Prostate gland (tissue), 2 donors: Measurements from ENCODE around the gene RBM6.

Experiments used
- CTCF ChIP-seq, 4 experiments: fragments of 200-600 bp in 2 of 4; fragments of 450-650 bp in 2 of 4; sonication (generic) in 2 of 4; IDR thresholded peaks; 1 replicate in 3 of 4; 2 replicates in 1 of 4; pipeline ENCODE4 v1.5.1; 2016 to 2019; ENCODE audit warnings: antibody characterized with exemption in 4 of 4, mild to moderate bottlenecking in 2 of 4, moderate library complexity in 2 of 4
- POLR2A ChIP-seq: fragments of 450-650 bp; IDR thresholded peaks from one replicate; pipeline ENCODE4 v1.6.1; 2016; ENCODE audit warnings: antibody characterized with exemption, mild to moderate bottlenecking
- POLR2AphosphoS5 ChIP-seq: sonication (generic); formaldehyde crosslinking; IDR thresholded peaks from one replicate; pipeline ENCODE4 v1.6.1; 2017; ENCODE audit warnings: antibody characterized with exemption

- TF ChIP-seq POLR2A = no peak
- TF ChIP-seq CTCF (IDR thresholded peaks at IDR 0.05) = no peak
- TF ChIP-seq POLR2AphosphoS5 = no peak
Observed at GRCh38 chr3:49996016-49996415, 56.1 kb downstream of the RBM6 start.
